Mammary epithelial cell (primary cell): ENCODE measurements around the gene GPC6.

Experiments
- EZH2 ChIP-seq: IDR thresholded peaks from 2 replicates; pipeline ENCODE4 v1.6.1; 2012; ENCODE audit warnings: low read length, inconsistent platforms, borderline replicate concordance
- TF ChIP-seq, protein P1 (sequence below), 2 donors: IDR thresholded peaks in 1 of 2; conservative IDR thresholded peaks in 1 of 2; 2 replicates each; pipeline ENCODE4 v1.5.1; 2011 to 2012; ENCODE audit warnings: inconsistent platforms in 2 of 2, low read length in 2 of 2, mild to moderate bottlenecking in 2 of 2, control low read depth in 1 of 2, low read depth in 1 of 2; ENCODE audit not compliant: insufficient read depth in 1 of 2; ENCODE audit errors: extremely low read depth in 1 of 2

DNA sequence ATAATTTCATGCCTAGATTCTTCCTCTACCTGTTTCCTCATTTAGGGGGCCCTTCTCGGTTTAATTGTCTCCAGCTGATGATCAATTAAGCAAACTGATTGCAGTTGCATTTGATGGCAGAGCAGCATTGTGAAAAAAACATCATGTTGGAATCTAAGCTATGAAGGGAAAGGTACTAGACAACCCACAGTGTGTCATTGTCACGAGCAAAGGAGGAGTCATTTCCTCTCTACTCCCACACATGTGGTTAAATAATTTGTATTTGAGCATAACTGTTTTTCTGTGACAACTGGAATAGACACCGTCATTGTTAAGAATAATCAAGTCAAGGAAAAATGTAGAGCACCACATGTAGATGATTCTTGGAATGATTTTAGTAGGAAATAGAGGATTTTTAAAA, 1012.5 kb downstream of the GPC6 start:
- TF ChIP-seq, protein P1, sequence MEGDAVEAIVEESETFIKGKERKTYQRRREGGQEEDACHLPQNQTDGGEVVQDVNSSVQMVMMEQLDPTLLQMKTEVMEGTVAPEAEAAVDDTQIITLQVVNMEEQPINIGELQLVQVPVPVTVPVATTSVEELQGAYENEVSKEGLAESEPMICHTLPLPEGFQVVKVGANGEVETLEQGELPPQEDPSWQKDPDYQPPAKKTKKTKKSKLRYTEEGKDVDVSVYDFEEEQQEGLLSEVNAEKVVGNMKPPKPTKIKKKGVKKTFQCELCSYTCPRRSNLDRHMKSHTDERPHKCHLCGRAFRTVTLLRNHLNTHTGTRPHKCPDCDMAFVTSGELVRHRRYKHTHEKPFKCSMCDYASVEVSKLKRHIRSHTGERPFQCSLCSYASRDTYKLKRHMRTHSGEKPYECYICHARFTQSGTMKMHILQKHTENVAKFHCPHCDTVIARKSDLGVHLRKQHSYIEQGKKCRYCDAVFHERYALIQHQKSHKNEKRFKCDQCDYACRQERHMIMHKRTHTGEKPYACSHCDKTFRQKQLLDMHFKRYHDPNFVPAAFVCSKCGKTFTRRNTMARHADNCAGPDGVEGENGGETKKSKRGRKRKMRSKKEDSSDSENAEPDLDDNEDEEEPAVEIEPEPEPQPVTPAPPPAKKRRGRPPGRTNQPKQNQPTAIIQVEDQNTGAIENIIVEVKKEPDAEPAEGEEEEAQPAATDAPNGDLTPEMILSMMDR (conservative IDR thresholded peaks at IDR 0.05 in 1 of 2, IDR thresholded peaks at IDR 0.05 in 1 of 2; ENCODE audit: extremely low read depth in 1 of 2, insufficient read depth in 1 of 2, low read depth in 1 of 2, low read length in 2 of 2), result no peak
- no peak for TF ChIP-seq EZH2
